ENCODE data around the gene NACA2. TPM values are rescaled to one million over a fixed set of nuclear protein-coding genes. Genes with fewer than 3 reads are reported as not detected.

Gene NACA2
- total RNA-seq, 1 experiment from 2014 or later: not detected

GRCh38 chr17:61568219-61569072 is 22.6 kb downstream of the NACA2 start:
- Histone ChIP-seq H2BK15ac (ENCODE audit: low read depth, low read length) (no peak overlapping the region), H2AK5ac (ENCODE audit: insufficient read length, low read length) (no peak overlapping the region), H2BK5ac (ENCODE audit: insufficient read length, low read length) (no peak overlapping the region), H3K4me2 (ENCODE audit: insufficient read depth, insufficient read length, low read length) (no peak overlapping the region), H3K27me3 (ENCODE audit: insufficient read depth, low read length) (no peaks in the 10 kb centered on the region), H4K5ac (ENCODE audit: insufficient read length, low read depth, low read length) (no peak overlapping the region), H3K9me3 (ENCODE audit: control insufficient read depth, low read depth, low read length) (peaks cover 13% of the 10 kb centered on the region), H3K4ac (ENCODE audit: low read depth, low read length) (no peak overlapping the region), H2AFZ (ENCODE audit: low read length) (no peak overlapping the region), H3K9ac (ENCODE audit: extremely low read depth, insufficient read length, low read length) (no peak overlapping the region), H2BK12ac (ENCODE audit: insufficient read length, low read depth, low read length) (no peak overlapping the region), H4K8ac (replicated peaks; ENCODE audit: insufficient read length, low read depth, low read length) (no peak overlapping the region), H3K56ac (ENCODE audit: insufficient read length, low read depth, low read length) (no peak overlapping the region), H3K18ac (ENCODE audit: insufficient read length, low read depth, low read length) (no peak overlapping the region), H3T11ph (ENCODE audit: low read length) (no peak overlapping the region), H4K91ac (ENCODE audit: insufficient read length, low read depth, low read length) (no peak overlapping the region), H2BK120ac (ENCODE audit: low read depth, low read length, poor library complexity, severe bottlenecking) (no peak overlapping the region), H3K79me1 (ENCODE audit: insufficient read depth, low read depth, low read length, poor library complexity, severe bottlenecking) (no peaks in the 10 kb centered on the region), H3K14ac (ENCODE audit: insufficient read depth, low read length) (no peak overlapping the region), H3K23me2 (ENCODE audit: insufficient read length, low read depth, low read length, poor library complexity, severe bottlenecking) (peaks cover 2% of the 10 kb centered on the region), H3K79me2 (ENCODE audit: insufficient read depth, low read length) (no peaks in the 10 kb centered on the region), H4K20me1 (ENCODE audit: control insufficient read depth, insufficient read depth, insufficient read length) (no peaks in the 10 kb centered on the region), H3K23ac (ENCODE audit: insufficient read length, low read depth, low read length) (no peak overlapping the region), H3K4me1 (ENCODE audit: insufficient read depth, low read length) (no peaks in the 10 kb centered on the region), H3K27ac (ENCODE audit: insufficient read length, low read depth, low read length) (no peak overlapping the region), H2BK20ac (ENCODE audit: low read depth, low read length, poor library complexity, severe bottlenecking) (no peak overlapping the region)
- WGBS (ENCODE audit: extremely low coverage, insufficient read length, low lambda C conversion rate): 100% methylated on average over 2 of the region's 14 CpGs
- Mint-ChIP-seq H3K9me3 (peaks cover 14 to 16% of the 10 kb centered on the region in 2 experiments; a peak in 4 of 5 replicates), H3K4me1 (peaks cover 5 to 8% of the 10 kb centered on the region in 2 experiments; a peak in 3 of 4 replicates), H3K4me3 (no peak overlapping the region), H3K27me3 (ENCODE audit: low read depth) (peaks cover 5% of the 10 kb centered on the region), H3K27ac (no peak overlapping the region), H3K36me3 (ENCODE audit: insufficient read depth in 1 of 3, low read depth in 3 of 3) (peaks cover 0 to 13% (median 5%) of the 10 kb centered on the region in 3 experiments; a peak in 3 of 7 replicates)
- no peak for TF ChIP-seq CTCF (conservative IDR thresholded peaks at IDR 0.05)
- no peak for DNase-seq
